Measurements from ENCODE around the gene PNPLA7.

- TF ChIP-seq, protein P1, sequence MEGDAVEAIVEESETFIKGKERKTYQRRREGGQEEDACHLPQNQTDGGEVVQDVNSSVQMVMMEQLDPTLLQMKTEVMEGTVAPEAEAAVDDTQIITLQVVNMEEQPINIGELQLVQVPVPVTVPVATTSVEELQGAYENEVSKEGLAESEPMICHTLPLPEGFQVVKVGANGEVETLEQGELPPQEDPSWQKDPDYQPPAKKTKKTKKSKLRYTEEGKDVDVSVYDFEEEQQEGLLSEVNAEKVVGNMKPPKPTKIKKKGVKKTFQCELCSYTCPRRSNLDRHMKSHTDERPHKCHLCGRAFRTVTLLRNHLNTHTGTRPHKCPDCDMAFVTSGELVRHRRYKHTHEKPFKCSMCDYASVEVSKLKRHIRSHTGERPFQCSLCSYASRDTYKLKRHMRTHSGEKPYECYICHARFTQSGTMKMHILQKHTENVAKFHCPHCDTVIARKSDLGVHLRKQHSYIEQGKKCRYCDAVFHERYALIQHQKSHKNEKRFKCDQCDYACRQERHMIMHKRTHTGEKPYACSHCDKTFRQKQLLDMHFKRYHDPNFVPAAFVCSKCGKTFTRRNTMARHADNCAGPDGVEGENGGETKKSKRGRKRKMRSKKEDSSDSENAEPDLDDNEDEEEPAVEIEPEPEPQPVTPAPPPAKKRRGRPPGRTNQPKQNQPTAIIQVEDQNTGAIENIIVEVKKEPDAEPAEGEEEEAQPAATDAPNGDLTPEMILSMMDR (IDR thresholded peaks at IDR 0.05) = no peak
- no peak for TF ChIP-seq POLR2A (IDR thresholded peaks at IDR 0.05)
- TF ChIP-seq EP300 (IDR thresholded peaks at IDR 0.05) = no peak
- no peak for TF ChIP-seq POLR2AphosphoS5 (IDR thresholded peaks at IDR 0.05)
These were observed 87.7 kb downstream of the PNPLA7 start for GRCh38 chr9:137462396-137462985.
